NT2/D1 (cell line): ENCODE results near the gene CDH12.

Experiments
- SUZ12 ChIP-seq: IDR thresholded peaks from 2 replicates; pipeline ENCODE4 v1.6.1; 2011; ENCODE audit not compliant: insufficient read length, insufficient read depth; ENCODE audit errors: extremely low read depth
- YY1 ChIP-seq: IDR thresholded peaks from 2 replicates; pipeline ENCODE4 v1.6.1; 2011; ENCODE audit not compliant: insufficient read length, insufficient read depth

DNA sequence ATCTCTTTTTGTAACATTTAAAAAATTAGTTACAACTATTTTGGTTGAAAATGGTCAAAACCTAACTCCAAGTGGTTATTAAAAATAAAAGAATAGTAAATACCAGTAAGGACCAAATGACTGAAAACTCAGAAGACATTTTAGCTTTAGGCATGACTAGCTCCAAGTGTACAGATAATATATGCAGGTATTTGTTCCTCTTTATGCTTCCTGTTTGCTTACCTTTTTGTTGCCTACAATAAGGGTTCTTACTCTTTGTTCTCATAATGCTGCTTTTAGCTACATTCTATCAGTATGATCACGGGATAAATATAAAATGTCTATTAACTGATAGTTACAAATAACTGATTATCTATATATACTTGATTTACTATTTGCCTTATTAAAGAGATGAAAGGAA lies 259.6 kb downstream of the CDH12 start:
- TF ChIP-seq SUZ12 (no peak), YY1 (no peak)
